Neutrophil (primary cell): Measurements from ENCODE around the gene ABCA7.

Source experiments
- H3K27ac ChIP-seq: fragments of 200-600 bp; sonication (generic); 2 replicates; pipeline ENCODE4 v1.5.1; 2016; ENCODE audit warnings: mild to moderate bottlenecking, moderate library complexity
- H3K27me3 ChIP-seq: fragments of 200-600 bp; sonication (generic); 2 replicates; pipeline ENCODE4 v1.6.0; 2016; ENCODE audit warnings: mild to moderate bottlenecking
- H3K36me3 ChIP-seq: fragments of 200-600 bp; sonication (generic); 2 replicates; pipeline ENCODE4 v1.5.1; 2017
- H3K4me1 ChIP-seq, 2 experiments: fragments of 200-600 bp in 1 of 2; sonication (generic) in 1 of 2; 1 replicate in 1 of 2; 2 replicates in 1 of 2; pipeline versions ENCODE4 v1.5.1 to v1.6.1; 2013 to 2016; ENCODE audit warnings: low read depth in 1 of 2, low read length in 1 of 2, mild to moderate bottlenecking in 1 of 2, moderate library complexity in 1 of 2; ENCODE audit not compliant: control insufficient read depth in 1 of 2, insufficient read depth in 1 of 2
- H3K4me3 ChIP-seq, 2 experiments: fragments of 200-600 bp in 1 of 2; sonication (generic) in 1 of 2; 1 replicate in 1 of 2; 2 replicates in 1 of 2; pipeline ENCODE4 v1.5.1; 2013 to 2016; ENCODE audit warnings: low read depth in 1 of 2, low read length in 1 of 2, mild to moderate bottlenecking in 1 of 2, moderate library complexity in 1 of 2
- H3K9me3 ChIP-seq: fragments of 200-600 bp; sonication (generic); 2 replicates; pipeline ENCODE4 v1.5.1; 2016
- CTCF ChIP-seq: fragments of 200-600 bp; sonication (generic); IDR thresholded peaks from 2 replicates; pipeline ENCODE4 v1.5.1; 2016; ENCODE audit warnings: antibody characterized with exemption

Gene ABCA7

GRCh38 chr19:1014161-1015060 lies 25.5 kb upstream of the ABCA7 start:
- Histone ChIP-seq H3K27ac (no peak overlapping the region), H3K36me3 (peaks cover 57% of the 10 kb centered on the region), H3K27me3 (no peaks in the 10 kb centered on the region), H3K4me1 (peaks cover 9 to 15% of the 10 kb centered on the region in 2 experiments), H3K9me3 (no peaks in the 10 kb centered on the region), H3K4me3 (no peak overlapping the region)
- no peak for TF ChIP-seq CTCF

GRCh38 chr19:1015061-1015781 lies 24.7 kb upstream of the ABCA7 start:
- Histone ChIP-seq H3K4me3 (no peak overlapping the region), H3K27me3 (no peaks in the 10 kb centered on the region), H3K36me3 (peaks cover 49% of the 10 kb centered on the region), H3K9me3 (no peaks in the 10 kb centered on the region), H3K4me1 (peaks cover 17 to 24% of the 10 kb centered on the region in 2 experiments), H3K27ac (no peak overlapping the region)
- TF ChIP-seq CTCF, result no peak

- peaks cover 41% of the 10 kb centered on the region for H3K36me3 ChIP-seq
- H3K9me3 ChIP-seq, result no peaks in the 10 kb centered on the region
- no peak for TF ChIP-seq CTCF
- no peak overlapping the region for H3K4me3 ChIP-seq
- H3K4me1 ChIP-seq, result peaks cover 21 to 29% of the 10 kb centered on the region in 2 experiments
- no peaks in the 10 kb centered on the region for H3K27me3 ChIP-seq
- no peak overlapping the region for H3K27ac ChIP-seq
These were observed 23.9 kb upstream of the ABCA7 start for GRCh38 chr19:1015782-1016646.

GRCh38 chr19:1016647-1017114 lies 23.2 kb upstream of the ABCA7 start:
- Histone ChIP-seq H3K4me1 (peaks cover 25 to 36% of the 10 kb centered on the region in 2 experiments), H3K9me3 (no peaks in the 10 kb centered on the region), H3K27me3 (no peaks in the 10 kb centered on the region), H3K36me3 (peaks cover 34% of the 10 kb centered on the region), H3K4me3 (no peak overlapping the region), H3K27ac (no peak overlapping the region)
- TF ChIP-seq CTCF, result no peak
